ENCODE data around the gene DNAJC22. TPM values are rescaled to one million over a fixed set of nuclear protein-coding genes. Genes with fewer than 3 reads are reported as not detected.

The DNAJC22 gene
- total RNA-seq: 0.35 and 0.84 TPM in 2 replicates

GRCh38 chr12:49346659-49347310, at the start of gene DNAJC22:
TSS of gene DNAJC22 (plus strand) at chr12:49346888. CDS start at chr12:49348873, 1,985 bp downstream.

GRCh38 chr12:49322708-49323523, 23.8 kb upstream of the DNAJC22 start, which contains the start of gene TROAP:
TSS of gene TROAP (plus strand) at chr12:49323255. CDS start at chr12:49323609, 354 bp downstream.

GRCh38 chr12:49336645-49337584, 9.8 kb upstream of the DNAJC22 start, which contains the start of gene C1QL4:
TSS of gene C1QL4 (minus strand) at chr12:49337188. CDS start at chr12:49336477, 711 bp downstream.

DNA sequence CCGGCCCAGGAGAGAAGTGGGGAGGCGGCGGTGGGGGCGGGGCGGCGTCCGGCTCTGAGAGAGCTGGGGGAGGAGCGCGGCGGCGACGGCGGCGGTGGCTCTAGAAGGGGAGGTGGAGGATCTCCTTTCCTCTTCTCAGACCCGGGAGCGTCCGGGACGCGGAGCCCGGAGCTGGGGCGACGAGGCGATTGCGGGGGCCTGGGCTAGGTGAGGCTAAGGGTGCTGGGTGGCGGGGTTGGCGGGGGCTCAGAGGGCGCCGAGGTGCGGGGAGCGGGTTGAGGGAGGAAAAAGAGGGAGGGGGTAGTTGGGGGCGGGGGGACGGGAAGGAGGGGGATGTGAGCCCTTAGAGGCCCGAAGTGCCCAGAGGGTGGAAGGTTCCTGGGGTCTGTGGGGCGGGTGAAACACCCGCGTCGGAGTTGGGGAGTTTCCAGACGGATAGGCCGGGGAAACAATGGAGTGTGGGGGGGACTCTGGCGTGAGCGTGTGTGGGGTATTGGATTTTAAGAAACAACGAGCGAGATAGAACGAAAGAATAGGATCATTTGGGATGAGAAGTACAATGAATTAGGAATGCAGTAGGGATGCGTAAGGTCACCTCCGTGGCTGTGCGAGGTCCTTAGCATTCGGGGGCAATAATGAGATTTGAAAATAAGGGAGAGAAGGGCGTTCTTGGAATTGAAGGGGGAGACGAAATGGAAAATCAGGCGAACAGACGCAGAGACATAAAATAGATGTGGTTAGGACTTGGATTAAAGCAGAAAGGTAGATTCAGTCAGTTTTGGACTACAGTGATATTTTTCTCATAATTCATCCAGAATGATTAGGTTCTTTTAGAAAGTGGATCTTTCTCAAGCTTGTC, 20.9 kb downstream of the DNAJC22 start, which contains the start of gene SPATS2:
SPATS2 (plus strand) TSS at position 82 of the 859 bp plus-strand sequence. CDS start 93,551 bp downstream, outside the sequence.

Other genes with a start within 250 kb of the DNAJC22 start
- gene LMBR1L, start 236.0 kb upstream of the DNAJC22 start, total RNA-seq: 13.4 and 20.5 TPM in 2 replicates
- 1,869 and 2,269 TPM in 2 replicates for gene TUBA1B, start 215.5 kb upstream of the DNAJC22 start, total RNA-seq
- 66.9 and 96.8 TPM in 2 replicates for gene TUBA1A, start 157.8 kb upstream of the DNAJC22 start, total RNA-seq
- 956 and 1,178 TPM in 2 replicates for gene TUBA1C, start 81.8 kb upstream of the DNAJC22 start, total RNA-seq
- not detected in 2 replicates for gene PRPH, start 51.7 kb upstream of the DNAJC22 start, total RNA-seq
- gene TROAP, start 23.6 kb upstream of the DNAJC22 start, total RNA-seq: 15.6 and 19.0 TPM in 2 replicates
- gene C1QL4, start 9.7 kb upstream of the DNAJC22 start, total RNA-seq: 0.42 TPM in 1 of 2 replicates, not detected in the other
- gene SPATS2, start 20.6 kb downstream of the DNAJC22 start, total RNA-seq: 17.2 and 17.3 TPM in 2 replicates
- 0.07 TPM in 1 of 2 replicates, not detected in the other for gene KCNH3, start 192.1 kb downstream of the DNAJC22 start, total RNA-seq
- gene MCRS1, start 221.3 kb downstream of the DNAJC22 start, total RNA-seq: 66.0 and 75.8 TPM in 2 replicates

Measured in airway epithelial cell (primary cell).